Middle frontal gyrus (tissue), 1 donor: ENCODE results near the gene GXYLT2.
A peak's percentile ranks its signal among the peaks of the same experiment; 100 is the strongest.

Experiments used
- DNase-seq: peaks from one replicate; pipeline ENCODE4 v3.0.0-alpha.2; 2015; ENCODE audit warnings: low spot score; ENCODE audit errors: extremely low spot score

The GXYLT2 gene, protein sequence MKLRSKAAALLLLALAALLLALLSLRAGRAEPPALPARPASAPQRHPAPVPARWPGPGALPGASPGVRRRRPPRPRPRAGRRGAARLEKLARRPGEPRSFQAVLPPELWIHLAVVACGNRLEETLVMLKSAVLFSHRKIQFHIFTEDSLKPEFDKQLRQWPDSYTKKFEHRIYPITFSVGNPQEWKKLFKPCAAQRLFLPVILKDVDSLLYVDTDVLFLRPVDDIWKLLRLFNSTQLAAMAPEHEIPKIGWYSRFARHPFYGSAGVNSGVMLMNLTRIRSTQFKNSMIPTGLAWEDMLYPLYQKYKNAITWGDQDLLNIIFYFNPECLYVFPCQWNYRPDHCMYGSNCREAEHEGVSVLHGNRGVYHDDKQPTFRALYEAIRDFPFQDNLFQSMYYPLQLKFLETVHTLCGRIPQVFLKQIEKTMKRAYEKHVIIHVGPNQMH

DNA sequence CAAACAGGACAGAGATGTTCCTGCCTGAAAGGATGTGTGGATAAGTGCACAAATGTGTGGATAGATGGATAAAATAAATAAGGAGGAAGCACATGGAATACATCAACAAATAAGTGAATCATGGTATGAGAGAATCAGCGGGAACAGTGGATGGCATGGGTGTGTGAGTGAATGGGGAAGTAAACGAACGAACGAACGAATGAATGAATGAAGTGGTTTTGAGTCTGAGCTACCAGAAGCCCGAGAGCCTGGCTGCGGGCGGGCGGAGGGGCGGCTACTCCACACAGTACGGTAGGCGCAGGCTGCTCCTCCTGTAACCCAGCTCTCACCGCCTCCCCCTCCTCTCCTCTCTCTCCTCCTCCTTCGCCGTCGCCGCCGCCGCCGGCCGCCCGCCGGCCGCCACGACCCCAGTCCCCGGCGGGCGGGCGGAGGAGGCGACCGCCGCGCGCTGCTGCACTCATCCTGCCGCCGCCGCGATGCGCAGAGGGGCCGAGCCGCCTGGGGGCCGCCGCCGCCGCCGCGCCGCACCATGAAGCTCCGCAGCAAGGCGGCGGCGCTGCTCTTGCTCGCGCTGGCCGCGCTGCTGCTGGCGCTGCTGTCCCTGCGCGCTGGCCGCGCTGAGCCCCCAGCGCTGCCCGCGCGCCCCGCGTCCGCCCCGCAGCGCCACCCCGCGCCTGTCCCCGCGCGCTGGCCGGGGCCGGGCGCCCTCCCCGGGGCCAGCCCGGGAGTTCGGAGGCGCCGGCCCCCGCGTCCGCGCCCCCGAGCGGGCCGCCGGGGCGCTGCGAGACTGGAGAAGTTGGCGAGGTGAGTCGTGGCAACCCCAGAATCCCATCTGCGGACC, at the start of gene GXYLT2:
GXYLT2 (plus strand) TSS at position 342 of the 841 bp plus-strand sequence; CDS start at position 530, 188 bp downstream.
- DNase-seq: no peak

DNA sequence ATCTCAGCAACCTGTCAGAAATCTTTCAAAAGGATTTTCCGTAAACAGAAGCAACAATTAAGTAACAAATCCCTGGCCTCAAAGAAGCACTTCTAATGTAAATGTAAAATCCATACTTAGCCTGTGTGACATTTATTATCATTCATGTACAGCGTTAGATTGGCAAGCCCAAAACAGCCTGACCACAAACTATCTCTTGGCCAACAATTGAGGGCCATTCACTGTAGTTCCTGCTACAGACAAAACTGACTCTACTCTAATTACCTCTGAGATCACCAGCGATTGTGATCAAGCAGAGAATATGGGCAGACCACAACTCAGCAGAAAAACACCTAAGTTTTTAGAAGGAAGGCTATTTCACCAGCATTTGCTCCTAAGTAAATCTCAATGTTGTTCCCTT, 48.8 kb upstream of the GXYLT2 start:
- no peak for DNase-seq

DNA sequence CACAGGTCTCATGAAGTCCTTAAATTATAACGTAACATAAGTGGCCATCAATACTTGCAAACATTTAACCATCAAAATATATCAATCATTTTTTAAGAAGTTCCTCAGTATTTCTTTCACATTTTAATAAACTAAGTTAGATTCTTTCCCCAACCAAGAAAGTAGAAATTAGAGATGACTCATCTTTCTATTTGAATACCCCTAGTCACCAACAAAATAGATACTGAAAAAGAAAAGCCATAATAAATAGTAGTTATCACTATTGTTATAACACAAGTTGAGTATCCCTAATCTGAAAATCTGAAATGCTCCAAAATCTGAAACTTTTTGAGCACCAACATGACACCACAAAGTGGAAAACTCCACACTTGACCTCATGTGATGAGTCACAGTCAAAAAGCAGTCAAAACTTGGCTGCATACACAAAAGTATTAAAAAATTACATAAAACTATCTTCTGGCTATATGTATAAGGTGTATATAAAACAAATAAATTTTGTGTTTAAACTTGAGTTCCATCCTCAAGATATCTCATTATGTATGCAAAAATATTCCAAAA, 43.3 kb upstream of the GXYLT2 start:
- no peak for DNase-seq

DNA sequence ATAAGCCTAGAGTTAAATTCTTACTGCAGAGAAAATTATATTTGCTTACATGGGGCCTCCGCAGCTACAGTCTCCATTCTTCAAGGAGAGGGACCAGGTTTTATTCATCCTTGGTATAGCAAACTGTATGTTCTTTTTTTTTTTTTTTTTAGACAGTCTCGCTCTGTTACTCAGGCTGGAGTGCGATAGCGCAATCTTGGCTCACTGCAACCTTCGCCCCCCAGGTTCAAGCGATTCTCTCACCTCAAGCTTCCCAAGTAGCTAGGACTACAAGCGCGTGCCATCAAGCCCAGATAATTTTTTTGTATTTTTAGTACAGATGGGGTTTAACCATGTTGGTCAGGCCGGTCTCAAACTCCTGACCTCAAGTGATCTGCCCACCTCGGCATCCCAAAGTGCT, 41.7 kb upstream of the GXYLT2 start:
- DNase-seq: no peak

DNA sequence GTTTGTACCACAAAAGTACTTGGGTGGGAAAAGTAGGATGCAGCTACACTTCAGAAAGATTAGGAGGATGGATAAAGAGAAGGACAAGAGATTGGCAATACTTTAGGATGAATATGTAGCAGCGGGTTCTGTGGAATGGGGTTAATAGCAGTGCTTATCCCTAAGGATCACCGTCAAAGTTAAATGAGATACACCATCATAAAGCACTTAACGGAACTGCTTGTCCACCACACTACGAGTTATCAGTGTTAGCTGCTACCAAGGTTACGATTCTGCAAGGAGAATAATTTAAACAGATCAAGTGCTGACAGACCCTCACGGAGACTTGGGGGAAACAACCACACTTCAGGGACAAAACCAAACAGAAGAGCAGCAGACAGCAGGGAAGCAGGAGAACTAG, 40.6 kb upstream of the GXYLT2 start:
- no peak for DNase-seq

DNA sequence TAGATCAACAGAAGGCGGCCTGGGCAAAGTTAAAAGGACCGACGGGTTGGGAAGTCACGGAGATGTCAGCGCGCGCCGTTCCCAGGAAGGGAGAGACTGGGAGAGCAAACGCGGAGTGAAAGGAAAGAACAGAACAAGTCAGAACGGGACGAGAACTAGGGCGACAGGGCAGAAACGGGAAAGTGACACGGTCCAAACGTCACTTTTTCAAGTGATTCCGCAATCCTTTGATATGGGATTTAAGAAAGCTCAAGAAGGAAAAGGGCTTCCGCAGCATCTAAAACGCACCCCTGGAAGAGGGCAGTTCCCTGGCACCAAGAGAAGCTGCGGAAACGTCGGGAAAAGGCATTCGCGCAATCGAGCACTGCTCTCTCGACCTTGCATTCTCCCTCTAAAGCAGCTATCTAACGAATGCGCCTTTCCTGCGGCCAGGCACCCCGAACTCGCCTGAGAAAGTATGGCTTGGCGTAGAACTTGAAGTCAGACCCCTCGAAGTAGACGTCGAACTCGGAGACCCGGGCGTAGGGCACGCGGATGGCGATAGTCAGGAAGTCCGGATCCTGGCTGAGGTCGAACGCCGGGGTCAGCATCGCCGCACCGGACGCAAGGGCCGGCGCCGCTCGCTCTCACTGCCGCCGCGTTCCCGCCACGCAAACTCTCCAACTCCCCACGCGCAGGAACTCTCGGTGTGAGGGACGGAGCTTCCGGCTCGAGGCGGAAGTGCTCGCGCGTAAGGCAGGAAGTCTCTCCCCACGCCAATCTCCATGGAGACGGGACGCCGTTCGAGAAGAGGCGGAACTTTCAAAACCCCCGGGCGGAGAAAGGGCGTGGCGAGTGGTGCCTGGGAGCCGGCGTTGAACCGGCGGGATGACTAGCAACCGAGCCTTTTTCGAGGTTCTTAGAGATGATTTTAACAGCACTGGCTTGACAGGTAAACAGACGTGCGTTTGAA, 39.8 kb upstream of the GXYLT2 start, which contains the start of gene SHQ1:
SHQ1 (minus strand) TSS at position 695 of the 952 bp plus-strand sequence; CDS start at position 590, 105 bp downstream.
- DNase-seq: peak; percentile 90

DNA sequence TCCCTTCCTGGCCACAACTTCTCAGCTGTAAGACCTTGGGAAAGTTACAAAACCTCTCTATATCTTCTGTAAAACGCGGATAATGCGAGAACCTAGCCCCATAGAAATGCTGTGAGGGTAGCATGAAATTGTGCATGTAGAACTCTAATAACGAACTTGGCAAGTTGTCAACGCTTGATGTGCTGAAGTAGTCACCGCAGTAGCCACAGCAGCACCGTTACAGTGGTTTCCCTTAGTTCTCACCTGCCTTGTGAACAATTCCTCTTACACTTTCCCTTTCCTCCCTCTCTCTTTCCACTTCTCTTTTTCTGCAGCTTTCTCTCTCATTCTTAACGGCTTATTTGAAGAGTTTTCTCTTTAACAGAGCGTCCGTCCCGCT, 39.2 kb upstream of the GXYLT2 start:
- no peak for DNase-seq

DNA sequence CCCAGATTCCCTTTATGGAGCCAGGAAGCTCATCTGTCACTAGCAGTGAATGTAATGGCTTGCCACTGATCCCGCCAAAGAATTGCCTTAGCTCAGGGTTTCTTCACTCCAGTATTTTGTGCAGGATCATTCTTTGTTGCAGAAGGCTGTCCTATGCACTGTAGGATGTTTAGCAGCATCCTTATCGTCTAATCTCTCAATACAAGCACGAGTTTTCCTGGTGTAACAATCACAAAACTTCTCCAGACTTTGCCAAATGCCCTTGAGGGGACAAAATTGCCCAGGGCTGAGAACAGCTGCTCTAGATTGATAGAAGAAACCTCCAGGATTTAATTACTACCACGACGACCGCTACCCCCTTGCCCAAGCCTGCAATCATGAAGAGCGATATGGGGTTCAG, 32.8 kb upstream of the GXYLT2 start:
- no peak for DNase-seq

DNA sequence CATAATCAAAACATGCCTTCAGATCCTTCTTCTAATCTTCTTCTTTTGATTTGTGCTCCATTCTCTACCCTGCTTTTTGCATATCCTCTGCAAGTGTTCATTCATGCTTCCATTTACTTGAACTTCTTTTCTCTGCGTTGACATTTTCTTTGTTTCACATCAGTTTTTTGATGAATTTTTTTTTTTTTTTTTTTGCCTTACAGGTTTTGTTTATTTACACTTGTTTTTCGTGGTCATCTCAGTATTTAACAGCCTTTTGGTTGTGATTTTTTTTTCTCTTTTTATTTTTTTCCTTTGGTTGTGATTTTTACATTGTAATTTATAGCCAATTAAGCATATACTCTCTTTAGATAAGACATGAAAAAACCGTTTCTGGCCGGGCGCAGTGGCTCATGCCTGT, 27.8 kb upstream of the GXYLT2 start:
- DNase-seq: no peak

DNA sequence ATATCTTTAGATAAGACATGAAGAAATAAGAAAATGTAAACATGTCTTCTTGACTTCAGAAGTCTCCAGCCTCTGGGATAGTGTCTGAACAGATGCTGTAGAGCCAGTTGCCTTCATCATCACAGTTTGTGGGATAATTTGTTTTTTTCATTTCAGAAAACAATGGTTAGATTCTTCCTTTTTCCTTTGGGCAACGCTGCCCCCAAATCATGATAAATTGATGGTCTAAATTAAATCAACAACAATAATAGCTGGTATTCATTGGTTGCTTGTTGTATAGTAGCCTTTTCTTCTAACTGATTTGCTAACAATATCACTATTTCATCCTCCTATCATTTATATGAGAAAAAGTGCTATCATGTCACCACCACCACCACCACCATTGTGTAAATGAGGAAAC, 27.0 kb upstream of the GXYLT2 start:
- no peak for DNase-seq

DNA sequence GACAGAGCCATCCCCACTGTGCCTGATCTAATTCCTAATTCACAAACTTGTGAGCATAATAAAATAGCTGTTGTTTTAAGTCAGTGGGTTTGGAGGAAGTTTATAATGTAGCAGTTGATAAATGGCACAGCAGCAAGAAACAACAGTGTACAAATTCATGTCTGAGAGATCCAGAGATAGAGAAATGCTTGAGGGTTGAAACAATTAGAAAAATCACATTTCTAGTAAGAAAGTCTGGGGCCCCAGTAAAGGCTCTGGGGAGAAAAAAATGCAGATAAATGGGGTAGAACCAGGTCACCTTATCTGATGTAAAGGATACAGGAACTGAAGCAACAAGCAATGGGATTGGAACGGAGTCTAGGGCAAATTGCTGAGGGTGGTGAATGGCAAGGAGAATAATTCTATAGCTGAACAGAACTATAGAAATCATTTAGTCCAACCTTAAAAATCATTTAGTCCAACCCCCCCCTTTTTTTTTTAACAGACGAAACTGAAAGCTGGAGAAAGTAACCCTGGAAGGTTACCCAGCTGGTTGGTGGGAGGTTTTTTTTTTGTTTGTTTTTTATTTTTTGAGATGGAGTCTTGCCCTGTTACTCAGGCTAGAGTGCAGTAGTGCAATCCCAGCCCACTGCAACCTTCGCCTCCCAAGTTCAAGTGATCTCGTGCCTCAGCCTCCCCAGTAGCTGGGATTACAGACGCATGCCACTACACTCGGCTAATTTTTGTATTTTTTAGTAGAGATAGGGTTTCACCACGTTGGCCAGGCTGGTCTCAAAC, 25.3 kb upstream of the GXYLT2 start:
- no peak for DNase-seq

DNA sequence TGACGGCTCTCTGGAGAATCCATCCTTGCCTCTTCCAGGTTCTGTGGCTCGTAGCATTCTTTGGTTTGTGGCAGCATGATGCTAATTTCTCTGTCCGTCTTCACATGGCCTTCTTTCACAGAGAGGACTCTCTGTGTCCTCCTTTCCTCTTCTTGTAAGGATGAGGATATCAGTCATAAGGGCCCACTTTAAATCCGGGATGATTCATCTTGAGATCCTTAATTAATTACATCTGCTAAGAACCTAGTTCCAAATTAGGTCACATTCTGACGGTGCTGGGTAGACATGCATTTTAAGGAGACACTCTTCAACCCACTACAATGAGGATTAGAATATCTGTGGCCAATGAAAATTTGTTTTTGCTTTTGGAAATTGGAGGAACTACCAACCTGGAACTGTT, 15.7 kb upstream of the GXYLT2 start:
- no peak for DNase-seq

DNA sequence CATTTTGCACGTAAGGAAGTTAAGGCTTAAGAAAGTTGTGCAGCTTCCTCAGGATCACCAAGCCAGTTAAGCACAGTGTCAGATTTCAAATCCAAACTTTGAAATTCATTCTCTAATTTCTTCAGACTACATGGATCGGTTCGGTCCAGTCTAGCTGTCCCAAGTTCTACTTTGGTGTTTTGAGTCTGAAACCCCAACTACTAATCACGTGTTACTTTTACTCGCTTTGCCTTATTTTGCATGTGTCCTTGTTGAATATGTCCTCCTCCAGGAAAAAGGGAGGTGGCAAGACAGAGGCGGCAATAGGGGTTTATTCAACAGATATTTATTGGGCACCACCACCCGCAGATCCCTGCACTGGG, 522 bp upstream of the GXYLT2 start:
- no peak for DNase-seq

DNA sequence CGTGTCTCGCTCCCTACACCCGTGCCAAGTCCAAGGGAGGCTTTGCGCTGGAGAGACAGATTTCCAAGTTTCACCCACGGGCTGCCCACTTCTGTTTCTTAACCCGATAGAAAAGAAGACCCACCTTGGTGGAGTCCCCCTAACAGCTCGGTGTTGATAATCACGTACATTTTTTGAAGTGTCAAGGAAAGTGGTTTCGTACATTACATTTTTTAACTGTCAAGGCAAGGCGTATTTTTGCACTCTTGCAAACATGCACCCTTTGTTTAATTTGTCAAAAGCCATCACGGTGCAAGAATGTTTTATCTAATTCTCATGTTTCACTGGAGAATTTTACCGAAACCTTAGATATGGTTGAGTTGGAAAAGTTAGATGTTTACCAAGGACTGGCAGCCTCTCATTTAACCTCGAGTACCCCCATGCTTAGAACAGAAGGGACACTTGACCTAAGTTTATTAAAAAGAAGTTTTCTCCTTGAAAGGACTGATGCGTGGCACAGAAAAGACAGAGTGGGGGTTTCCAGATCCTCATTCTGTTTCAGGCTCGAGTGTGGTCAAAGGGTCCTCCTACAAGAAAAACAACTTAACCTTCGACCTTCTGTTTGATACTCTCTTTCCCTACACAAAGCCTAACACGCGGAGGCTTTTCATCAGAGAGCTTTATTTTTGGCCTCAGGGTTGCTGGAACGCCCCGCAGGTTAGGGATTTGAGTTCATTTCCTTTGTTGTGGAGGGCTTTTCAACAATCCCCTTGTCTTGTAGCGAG, 882 bp downstream of the GXYLT2 start:
- no peak for DNase-seq

DNA sequence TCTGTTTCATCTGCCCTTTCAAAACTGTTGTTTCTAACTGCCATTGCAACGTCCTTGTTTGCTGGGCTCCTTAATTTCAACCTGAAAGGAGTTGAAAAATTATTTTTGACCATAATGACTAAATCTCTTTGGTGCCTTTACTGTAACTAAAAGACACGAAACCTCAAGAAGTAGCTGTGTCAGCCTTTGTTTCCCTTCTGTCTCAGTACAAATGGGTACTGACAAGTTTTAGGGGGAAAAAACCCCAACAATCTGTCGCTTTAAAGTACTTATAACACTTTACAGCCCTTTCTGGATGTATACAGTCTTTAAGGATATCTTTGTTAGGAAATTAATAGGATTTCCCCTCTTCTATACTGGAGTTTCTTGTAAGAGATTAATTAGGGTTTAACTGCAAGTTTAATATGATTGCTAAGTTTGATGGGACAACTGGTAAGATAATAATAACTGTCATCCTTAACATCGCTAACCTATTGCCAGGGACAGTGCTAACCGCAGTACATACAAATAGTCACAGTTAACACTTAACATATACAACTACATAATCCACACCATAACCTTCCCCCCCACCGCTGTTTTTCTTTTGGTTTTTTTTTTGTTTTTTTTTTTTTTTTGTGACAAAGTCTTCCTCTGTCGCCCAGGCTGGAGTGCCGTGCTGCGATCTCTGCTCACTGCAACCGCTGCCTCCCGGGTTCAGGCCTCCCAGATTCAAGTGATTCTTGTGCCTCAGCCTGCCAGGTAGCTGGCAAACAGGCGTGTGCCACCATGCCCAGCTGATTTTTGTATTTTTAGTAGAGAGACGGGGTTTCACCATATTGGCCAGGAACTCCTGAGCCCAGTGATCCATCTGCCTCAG, 1.7 kb downstream of the GXYLT2 start:
- DNase-seq: no peak

DNA sequence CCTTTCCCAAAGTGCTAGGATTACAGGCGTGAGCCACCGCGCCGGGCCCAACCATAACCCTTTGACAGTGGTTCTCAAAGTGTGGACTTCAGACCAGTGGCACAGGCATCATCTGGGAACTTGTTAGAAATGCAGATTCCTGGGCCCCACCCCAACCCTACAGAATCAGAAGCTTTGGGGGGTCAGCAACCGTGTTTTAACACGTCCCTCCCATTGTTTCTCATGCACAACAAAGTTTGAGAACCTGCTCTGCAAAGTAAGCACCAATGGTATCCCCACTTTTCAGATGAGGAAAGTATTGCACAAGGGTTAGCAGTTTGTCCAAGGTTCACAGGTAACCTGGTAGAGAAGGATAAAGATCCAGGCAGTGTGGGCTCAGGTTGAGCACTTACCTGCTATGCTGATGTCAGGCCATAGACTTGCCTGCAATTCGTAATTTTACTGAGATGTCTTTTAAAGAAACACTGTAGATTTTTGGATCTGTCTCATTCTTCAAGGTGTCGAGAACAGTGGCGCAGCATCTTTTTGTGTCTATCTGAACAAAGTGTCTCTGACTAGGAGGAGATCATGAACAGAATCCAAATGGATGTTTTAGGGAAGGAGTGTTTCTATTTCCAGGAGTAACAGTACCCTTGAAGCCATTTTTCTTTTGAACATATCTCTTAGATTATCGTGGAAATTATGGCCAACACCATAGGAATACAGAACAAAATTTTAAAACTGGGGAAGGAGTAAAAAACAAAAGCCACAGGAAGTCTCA, 2.5 kb downstream of the GXYLT2 start:
- no peak for DNase-seq

DNA sequence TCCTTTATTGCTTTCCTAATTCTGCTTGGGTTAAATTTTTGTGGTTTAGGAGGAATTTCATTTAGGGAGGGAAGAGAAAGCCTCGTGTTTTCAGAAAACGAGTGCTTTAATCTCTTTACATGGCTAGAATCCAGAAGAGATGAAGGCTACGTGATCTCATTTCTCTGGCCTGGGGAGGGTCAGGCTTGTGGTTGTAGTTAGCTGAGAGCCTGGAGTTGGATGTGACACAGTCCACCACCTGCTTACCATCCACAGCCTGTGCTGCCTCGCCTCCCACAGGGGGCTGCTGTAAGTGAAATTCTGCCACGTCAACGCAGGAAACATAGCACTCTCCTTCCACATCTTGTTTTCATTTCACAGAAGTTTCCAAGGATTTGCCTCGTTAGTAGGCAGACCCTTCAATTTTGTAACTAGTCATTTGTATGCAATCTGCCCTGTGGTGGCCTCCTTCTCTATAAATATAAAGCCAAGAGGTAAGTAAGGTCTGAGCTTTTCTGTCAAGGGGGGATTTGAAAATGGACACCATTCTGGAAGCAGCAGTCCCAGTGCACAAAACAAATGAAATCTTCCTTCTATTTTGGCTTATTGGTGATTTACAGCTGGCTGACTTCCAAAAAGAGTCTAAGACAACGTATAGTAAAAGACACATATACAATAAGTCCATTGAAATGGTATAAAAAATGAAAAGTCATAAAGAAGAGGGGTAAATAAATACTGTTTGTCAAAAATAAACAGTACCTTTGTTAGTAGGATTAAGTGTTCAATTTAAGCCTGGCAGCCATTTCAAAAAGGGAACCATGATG, 3.4 kb downstream of the GXYLT2 start:
- no peak for DNase-seq
